Activated naive CD4-positive, alpha-beta T cell treated with anti-CD3 and anti-CD28 coated beads, Interleukin-2, amount 10 ng/mL, durations not matched to agents 7 days and 5 days (primary cell): ENCODE measurements around the gene SLC6A18.

Experiments
- CTCF ChIA-PET: fragments of 350-600 bp; sonication (Branson Sonifier 250); formaldehyde crosslinking; loops from one replicate; lab custom pipeline; 2021; ENCODE audit warnings: antibody characterized with exemption; lab: Charles Lee
- DNase-seq: peaks from one replicate; pipeline ENCODE4 v3.0.0-alpha.2; 2020
- H3K27ac Mint-ChIP-seq: one replicate; pipeline ENCODE4 v1.8.0; 2021; ENCODE audit warnings: mild to moderate bottlenecking, moderate library complexity, mixed read lengths
- H3K27me3 Mint-ChIP-seq: one replicate; pipeline ENCODE4 v1.8.0; 2021; ENCODE audit warnings: mild to moderate bottlenecking, mixed read lengths
- H3K36me3 Mint-ChIP-seq: one replicate; pipeline ENCODE4 v1.8.0; 2021; ENCODE audit warnings: mixed read lengths
- H3K4me1 Mint-ChIP-seq: one replicate; pipeline ENCODE4 v1.8.0; 2021; ENCODE audit warnings: mixed read lengths
- H3K4me3 Mint-ChIP-seq: one replicate; pipeline ENCODE4 v1.8.0; 2021; ENCODE audit warnings: mild to moderate bottlenecking, moderate library complexity, mixed read lengths
- H3K9me3 Mint-ChIP-seq: one replicate; pipeline ENCODE4 v1.8.0; 2021; ENCODE audit warnings: mixed read lengths

The SLC6A18 gene

GRCh38 chr5:1235838-1236237 lies 10.7 kb downstream of the SLC6A18 start:
- Mint-ChIP-seq H3K9me3 (peaks cover 9% of the 10 kb centered on the region), H3K4me1 (no peaks in the 10 kb centered on the region), H3K27ac (no peak overlapping the region), H3K27me3 (peaks cover 18% of the 10 kb centered on the region), H3K4me3 (no peak overlapping the region), H3K36me3 (peaks cover 2% of the 10 kb centered on the region)
- CTCF ChIA-PET = no interaction called here
- DNase-seq = no peak

- Mint-ChIP-seq H3K9me3 (peaks cover 9% of the 10 kb centered on the region), H3K36me3 (peaks cover 2% of the 10 kb centered on the region), H3K4me1 (no peaks in the 10 kb centered on the region), H3K27me3 (peaks cover 17% of the 10 kb centered on the region), H3K4me3 (no peak overlapping the region), H3K27ac (no peak overlapping the region)
- DNase-seq = no peak
- CTCF ChIA-PET = no interaction called here
Observed at GRCh38 chr5:1239505-1240251, 14.5 kb downstream of the SLC6A18 start.

DNA sequence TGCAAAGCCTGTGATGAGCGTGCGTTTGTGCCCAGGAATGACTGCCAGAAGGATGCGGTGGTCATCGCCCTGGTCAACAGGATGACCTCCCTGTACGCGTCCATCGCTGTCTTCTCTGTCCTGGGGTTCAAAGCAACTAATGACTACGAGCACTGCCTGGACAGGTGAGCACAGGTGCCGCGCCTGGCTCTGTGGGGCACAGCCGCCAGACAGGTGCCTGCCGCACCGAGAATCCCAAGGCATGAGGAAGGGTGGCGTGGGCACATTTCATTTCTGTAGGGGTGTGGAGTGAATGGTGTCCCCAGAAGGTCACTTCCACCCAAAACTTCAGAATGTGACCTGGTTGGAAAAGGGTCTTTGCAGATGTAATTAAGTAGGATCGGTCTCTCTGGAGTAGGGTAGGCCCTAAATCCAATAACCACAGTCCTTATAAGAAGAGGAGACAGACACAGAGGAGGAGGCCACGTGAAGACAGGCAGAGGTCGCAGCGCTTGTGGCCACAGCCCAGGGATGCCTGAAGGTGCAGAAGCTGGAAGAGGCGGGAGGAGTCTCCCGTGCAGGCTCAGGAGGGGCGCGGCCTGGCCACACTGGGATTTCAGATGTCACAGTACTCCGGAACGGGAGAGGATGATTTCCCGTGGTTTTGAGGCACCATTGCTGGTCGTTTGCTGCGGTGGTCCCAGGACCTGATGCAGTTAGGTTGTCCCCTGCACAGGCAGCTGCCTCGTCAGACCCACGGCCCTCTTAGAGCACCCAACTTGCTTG lies 15.5 kb downstream of the SLC6A18 start:
- Mint-ChIP-seq H3K27ac (peak overlapping the region; percentile 42), H3K27me3 (peaks cover 19% of the 10 kb centered on the region), H3K4me3 (no peak overlapping the region), H3K9me3 (peaks cover 6% of the 10 kb centered on the region), H3K4me1 (no peaks in the 10 kb centered on the region), H3K36me3 (peaks cover 2% of the 10 kb centered on the region)
- CTCF ChIA-PET = no interaction called here
- no peak for DNase-seq

GRCh38 chr5:1241509-1242080 lies 16.4 kb downstream of the SLC6A18 start:
- Mint-ChIP-seq H3K27ac (no peak overlapping the region), H3K4me1 (no peaks in the 10 kb centered on the region), H3K36me3 (no peaks in the 10 kb centered on the region), H3K4me3 (no peak overlapping the region), H3K9me3 (no peaks in the 10 kb centered on the region), H3K27me3 (peaks cover 26% of the 10 kb centered on the region)
- CTCF ChIA-PET = no interaction called here
- no peak for DNase-seq

- Mint-ChIP-seq H3K9me3 (no peaks in the 10 kb centered on the region), H3K4me1 (no peaks in the 10 kb centered on the region), H3K27ac (no peak overlapping the region), H3K4me3 (no peak overlapping the region), H3K36me3 (no peaks in the 10 kb centered on the region), H3K27me3 (peaks cover 39% of the 10 kb centered on the region)
- CTCF ChIA-PET = no interaction called here
- DNase-seq = no peak
Observed at GRCh38 chr5:1242733-1243486, 17.7 kb downstream of the SLC6A18 start.

- Mint-ChIP-seq H3K9me3 (no peaks in the 10 kb centered on the region), H3K4me3 (no peak overlapping the region), H3K27me3 (peaks cover 46% of the 10 kb centered on the region), H3K27ac (no peak overlapping the region), H3K36me3 (no peaks in the 10 kb centered on the region), H3K4me1 (no peaks in the 10 kb centered on the region)
- no peak for DNase-seq
- CTCF ChIA-PET = no interaction called here
Observed at GRCh38 chr5:1243487-1244130, 18.4 kb downstream of the SLC6A18 start.

DNA sequence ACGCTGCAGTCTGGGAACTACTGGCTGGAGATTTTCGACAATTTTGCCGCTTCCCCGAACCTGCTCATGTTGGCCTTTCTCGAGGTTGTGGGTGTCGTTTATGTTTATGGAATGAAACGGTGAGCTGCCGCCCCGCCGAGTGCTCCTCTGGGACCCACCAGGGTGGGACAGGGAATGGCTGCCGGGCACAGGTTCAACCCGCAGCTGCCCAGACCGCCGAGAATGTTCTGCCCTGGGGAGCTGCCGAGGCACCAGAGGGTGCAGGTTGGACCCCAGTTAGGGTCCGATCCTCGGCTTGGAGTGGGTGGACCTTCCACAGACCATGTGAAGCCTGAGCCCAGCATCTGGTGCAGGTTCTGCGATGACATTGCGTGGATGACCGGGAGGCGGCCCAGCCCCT lies 19.1 kb downstream of the SLC6A18 start:
- peaks cover 51% of the 10 kb centered on the region for H3K27me3 Mint-ChIP-seq
- H3K4me1 Mint-ChIP-seq = no peaks in the 10 kb centered on the region
- no peak for DNase-seq
- CTCF ChIA-PET = no interaction called here
- no peaks in the 10 kb centered on the region for H3K9me3 Mint-ChIP-seq
- H3K27ac Mint-ChIP-seq = no peak overlapping the region
- H3K36me3 Mint-ChIP-seq = no peaks in the 10 kb centered on the region
- no peak overlapping the region for H3K4me3 Mint-ChIP-seq

DNA sequence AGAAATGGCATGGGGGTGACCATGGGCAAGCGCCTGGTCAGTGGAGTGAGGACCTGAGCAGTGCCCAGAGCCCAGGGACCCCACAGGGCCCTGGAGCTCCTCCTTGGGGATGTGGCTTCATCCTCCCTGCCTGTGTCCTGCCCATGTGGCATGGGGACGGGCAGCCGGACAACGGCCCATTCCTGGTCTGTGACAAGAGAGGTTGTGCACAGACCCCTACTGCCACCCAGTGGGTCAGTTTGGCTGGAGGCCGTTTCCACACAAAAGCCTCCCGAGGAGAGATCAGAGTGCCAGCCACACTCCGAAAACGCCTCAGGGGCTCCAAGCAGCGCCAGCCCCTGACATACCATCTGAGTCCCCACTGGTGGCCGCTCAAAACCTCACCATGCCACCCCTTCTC lies 19.8 kb downstream of the SLC6A18 start:
- CTCF ChIA-PET = no interaction called here
- Mint-ChIP-seq H3K9me3 (no peaks in the 10 kb centered on the region), H3K27ac (no peak overlapping the region), H3K4me1 (no peaks in the 10 kb centered on the region), H3K36me3 (no peaks in the 10 kb centered on the region), H3K4me3 (no peak overlapping the region), H3K27me3 (peaks cover 54% of the 10 kb centered on the region)
- DNase-seq = no peak

GRCh38 chr5:1245905-1246576 lies 20.9 kb downstream of the SLC6A18 start:
- Mint-ChIP-seq H3K4me3 (no peak overlapping the region), H3K9me3 (no peaks in the 10 kb centered on the region), H3K27me3 (peaks cover 65% of the 10 kb centered on the region), H3K36me3 (no peaks in the 10 kb centered on the region), H3K4me1 (no peaks in the 10 kb centered on the region), H3K27ac (no peak overlapping the region)
- CTCF ChIA-PET = no interaction called here
- DNase-seq = no peak

GRCh38 chr5:1246711-1247431 lies 21.7 kb downstream of the SLC6A18 start:
- Mint-ChIP-seq H3K36me3 (no peaks in the 10 kb centered on the region), H3K9me3 (no peaks in the 10 kb centered on the region), H3K27me3 (peaks cover 65% of the 10 kb centered on the region), H3K4me1 (no peaks in the 10 kb centered on the region), H3K4me3 (no peak overlapping the region), H3K27ac (no peak overlapping the region)
- DNase-seq = peak; percentile 66
- CTCF ChIA-PET = no interaction called here

- H3K4me3 Mint-ChIP-seq = no peak overlapping the region
Observed at GRCh38 chr5:1247811-1248210, 22.6 kb downstream of the SLC6A18 start.

GRCh38 chr5:1249366-1250280 lies 24.4 kb downstream of the SLC6A18 start:
- Mint-ChIP-seq H3K36me3 (no peaks in the 10 kb centered on the region), H3K4me1 (peaks cover 8% of the 10 kb centered on the region), H3K27ac (no peak overlapping the region), H3K9me3 (no peaks in the 10 kb centered on the region), H3K27me3 (peaks cover 63% of the 10 kb centered on the region), H3K4me3 (no peak overlapping the region)
- CTCF ChIA-PET = no interaction called here
- DNase-seq = no peak

More at GRCh38 chr5:1247811-1248210, 22.6 kb downstream of the SLC6A18 start:
- Mint-ChIP-seq H3K27ac (no peak overlapping the region), H3K36me3 (no peaks in the 10 kb centered on the region), H3K27me3 (peaks cover 69% of the 10 kb centered on the region), H3K9me3 (no peaks in the 10 kb centered on the region), H3K4me1 (peaks cover 3% of the 10 kb centered on the region)
- CTCF ChIA-PET = no interaction called here
- no peak for DNase-seq
